Measurements from ENCODE around the gene SCN5A.

GRCh38 chr3:38655708-38656300 lies 6.3 kb upstream of the SCN5A start:
- TF ChIP-seq CTCF (IDR thresholded peaks at IDR 0.05) (peak in 1 of 4 experiments; percentile 15), POLR2AphosphoS5 (IDR thresholded peaks at IDR 0.05) (no peak), POLR2A (IDR thresholded peaks at IDR 0.05) (no peak)
